IPS-20b (cell line): ENCODE measurements around the gene TACC3.

Source experiments
- H3K27ac ChIP-seq: one replicate; pipeline ENCODE4 v1.5.1; 2013; ENCODE audit warnings: low read length
- H3K27me3 ChIP-seq: 2 replicates; pipeline ENCODE4 v1.6.1; 2013; ENCODE audit warnings: mild to moderate bottlenecking, low read length, inconsistent platforms; ENCODE audit not compliant: insufficient read depth
- H3K36me3 ChIP-seq: 2 replicates; pipeline ENCODE4 v1.6.1; 2013; ENCODE audit warnings: low read depth, mild to moderate bottlenecking, inconsistent platforms, low read length, moderate library complexity; ENCODE audit not compliant: insufficient read depth
- H3K4me1 ChIP-seq: 2 replicates; pipeline ENCODE4 v1.6.1; 2013; ENCODE audit warnings: mild to moderate bottlenecking, control low read depth, inconsistent platforms, low read length, moderate library complexity; ENCODE audit not compliant: insufficient read depth
- H3K4me3 ChIP-seq: 2 replicates; pipeline ENCODE4 v1.5.1; 2013; ENCODE audit warnings: mild to moderate bottlenecking, low read length, inconsistent platforms
- H3K9ac ChIP-seq: 2 replicates; pipeline ENCODE4 v1.6.1; 2013; ENCODE audit warnings: low read depth, mild to moderate bottlenecking, inconsistent platforms, low read length, moderate library complexity
- H3K9me3 ChIP-seq: 2 replicates; pipeline ENCODE4 v1.6.1; 2013; ENCODE audit warnings: mild to moderate bottlenecking, low read depth, low read length, inconsistent platforms; ENCODE audit not compliant: insufficient read depth

The TACC3 gene

DNA sequence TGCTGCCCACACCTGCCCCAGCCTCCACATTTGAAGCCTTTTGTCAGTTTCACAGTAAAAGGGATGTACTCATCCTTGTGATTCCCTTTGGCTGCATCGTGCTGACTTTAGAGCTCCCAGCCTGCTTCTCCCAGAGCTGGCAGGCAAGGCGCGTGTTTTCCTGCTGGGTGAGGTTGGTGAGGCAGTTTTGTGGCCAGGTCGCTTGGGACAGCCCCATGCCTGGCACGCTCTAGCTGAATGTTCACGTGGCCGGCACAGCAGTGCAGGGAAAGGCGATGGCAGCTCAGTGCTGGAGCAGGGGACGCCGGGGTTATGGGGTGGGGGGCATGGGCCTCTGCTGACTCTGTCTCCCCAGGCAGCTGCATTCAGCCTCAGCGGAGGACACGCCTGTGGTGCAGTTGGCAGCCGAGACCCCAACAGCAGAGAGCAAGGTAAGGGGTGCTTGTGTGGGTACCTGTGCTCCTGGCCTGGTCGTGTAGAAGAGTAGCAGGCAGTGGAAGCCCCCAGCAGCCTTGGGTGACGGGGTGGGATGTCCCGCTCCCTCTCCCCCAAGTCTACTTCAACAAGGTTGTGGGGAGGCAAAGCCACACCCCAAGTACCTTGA lies 9.3 kb downstream of the TACC3 start:
- Histone ChIP-seq H3K27ac (no peak overlapping the region), H3K27me3 (no peaks in the 10 kb centered on the region), H3K9ac (no peak overlapping the region), H3K9me3 (no peaks in the 10 kb centered on the region), H3K4me3 (no peak overlapping the region), H3K36me3 (peaks cover 99% of the 10 kb centered on the region), H3K4me1 (no peaks in the 10 kb centered on the region)

DNA sequence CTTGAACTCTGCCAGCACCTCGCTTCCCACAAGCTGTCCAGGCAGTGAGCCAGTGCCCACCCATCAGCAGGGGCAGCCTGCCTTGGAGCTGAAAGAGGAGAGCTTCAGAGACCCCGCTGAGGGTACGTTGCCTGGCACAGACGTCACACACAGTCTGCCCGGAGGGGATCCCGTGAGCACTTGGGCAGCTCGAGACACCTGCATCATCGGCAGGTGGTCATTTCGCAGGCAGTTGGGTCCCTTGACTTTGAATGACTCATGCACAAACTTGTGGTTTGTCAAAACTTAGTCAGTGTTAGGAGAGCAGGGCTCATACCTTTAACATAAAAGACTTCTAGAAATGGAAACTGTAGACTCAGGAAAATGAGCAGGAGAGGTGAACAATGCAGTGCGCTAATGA lies 9.9 kb downstream of the TACC3 start:
- Histone ChIP-seq H3K4me1 (no peaks in the 10 kb centered on the region), H3K36me3 (peaks cover 99% of the 10 kb centered on the region), H3K4me3 (no peak overlapping the region), H3K9ac (no peak overlapping the region), H3K27me3 (no peaks in the 10 kb centered on the region), H3K9me3 (no peaks in the 10 kb centered on the region), H3K27ac (no peak overlapping the region)

- Histone ChIP-seq H3K4me3 (no peak overlapping the region), H3K27ac (no peak overlapping the region), H3K9ac (no peak overlapping the region), H3K4me1 (no peaks in the 10 kb centered on the region), H3K9me3 (peaks cover 10% of the 10 kb centered on the region), H3K36me3 (peaks cover 99% of the 10 kb centered on the region), H3K27me3 (no peaks in the 10 kb centered on the region)
Observed at GRCh38 chr4:1732911-1733310, 11.6 kb downstream of the TACC3 start.

DNA sequence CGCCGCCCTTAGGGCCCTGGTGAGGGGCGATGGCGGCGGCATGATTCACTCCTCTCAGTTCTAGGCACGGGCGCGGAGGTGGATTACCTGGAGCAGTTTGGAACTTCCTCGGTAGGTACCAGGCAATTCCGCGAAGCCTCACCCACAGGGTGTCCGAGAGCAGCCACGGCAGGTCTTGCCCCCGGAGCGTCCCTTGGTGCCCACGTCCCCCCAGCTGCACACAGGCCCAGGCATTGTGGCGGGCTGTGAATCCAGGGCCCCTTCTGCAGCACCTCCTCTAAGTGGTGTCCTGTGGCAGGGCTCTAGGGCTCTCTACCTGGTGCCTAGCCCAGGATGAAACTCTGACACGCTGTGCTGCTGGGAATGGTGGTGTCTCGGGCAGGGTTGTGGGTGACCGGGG lies 13.9 kb downstream of the TACC3 start:
- Histone ChIP-seq H3K36me3 (peaks cover 100% of the 10 kb centered on the region), H3K27ac (no peak overlapping the region), H3K27me3 (no peaks in the 10 kb centered on the region), H3K9me3 (peaks cover 19% of the 10 kb centered on the region), H3K9ac (no peak overlapping the region), H3K4me3 (no peak overlapping the region), H3K4me1 (no peaks in the 10 kb centered on the region)

DNA sequence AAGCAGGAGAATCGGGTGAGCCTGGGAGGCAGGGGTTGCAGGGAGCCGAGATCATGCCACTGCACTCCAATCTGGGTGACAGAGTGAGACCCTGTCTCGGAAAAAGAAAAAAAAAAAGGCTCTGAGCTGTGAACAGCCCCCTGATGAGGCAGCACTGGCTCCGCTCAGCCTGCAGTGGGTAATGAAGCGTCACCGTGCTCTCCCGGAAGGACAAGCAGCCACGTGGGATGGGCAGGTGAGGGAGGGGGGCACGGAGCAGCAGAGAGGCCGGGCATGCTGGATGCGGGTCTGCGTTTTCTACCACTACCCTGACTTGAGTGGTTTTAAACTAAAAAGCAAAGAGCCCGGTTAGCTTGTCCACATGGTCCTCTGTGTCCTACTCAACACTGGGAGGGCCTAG lies 15.5 kb downstream of the TACC3 start:
- Histone ChIP-seq H3K4me3 (no peak overlapping the region), H3K36me3 (peaks cover 100% of the 10 kb centered on the region), H3K9me3 (peaks cover 19% of the 10 kb centered on the region), H3K27me3 (no peaks in the 10 kb centered on the region), H3K27ac (no peak overlapping the region), H3K9ac (no peak overlapping the region), H3K4me1 (no peaks in the 10 kb centered on the region)

DNA sequence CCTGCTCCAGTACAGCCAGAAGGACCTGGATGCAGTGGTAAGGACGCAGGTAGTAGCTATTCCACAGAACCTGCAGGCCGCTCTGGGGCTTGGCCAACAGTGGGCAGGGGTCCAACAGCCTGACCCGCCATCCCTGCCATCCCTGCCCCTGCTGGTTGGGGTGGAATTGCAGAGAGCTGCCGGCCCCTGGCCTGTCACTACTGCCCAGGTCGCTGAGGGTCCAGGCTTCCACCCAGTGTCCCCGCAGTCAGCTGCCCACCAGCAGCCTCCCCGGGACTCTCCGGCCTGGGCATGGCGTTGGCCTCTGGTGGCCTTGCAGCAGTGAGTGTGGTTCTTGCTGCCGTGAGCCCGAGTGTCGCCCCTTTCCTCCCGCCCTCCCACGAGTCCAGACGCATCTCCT lies 16.3 kb downstream of the TACC3 start:
- H3K27ac ChIP-seq = no peak overlapping the region
- H3K36me3 ChIP-seq = peaks cover 100% of the 10 kb centered on the region
- H3K4me1 ChIP-seq = no peaks in the 10 kb centered on the region
- H3K4me3 ChIP-seq = no peak overlapping the region
- peaks cover 19% of the 10 kb centered on the region for H3K9me3 ChIP-seq
- H3K9ac ChIP-seq = no peak overlapping the region
- H3K27me3 ChIP-seq = no peaks in the 10 kb centered on the region

- Histone ChIP-seq H3K4me3 (no peak overlapping the region), H3K27ac (no peak overlapping the region), H3K4me1 (no peaks in the 10 kb centered on the region), H3K36me3 (peaks cover 97% of the 10 kb centered on the region), H3K9ac (no peak overlapping the region), H3K9me3 (peaks cover 19% of the 10 kb centered on the region), H3K27me3 (no peaks in the 10 kb centered on the region)
Observed at GRCh38 chr4:1738410-1738809, 17.1 kb downstream of the TACC3 start.

DNA sequence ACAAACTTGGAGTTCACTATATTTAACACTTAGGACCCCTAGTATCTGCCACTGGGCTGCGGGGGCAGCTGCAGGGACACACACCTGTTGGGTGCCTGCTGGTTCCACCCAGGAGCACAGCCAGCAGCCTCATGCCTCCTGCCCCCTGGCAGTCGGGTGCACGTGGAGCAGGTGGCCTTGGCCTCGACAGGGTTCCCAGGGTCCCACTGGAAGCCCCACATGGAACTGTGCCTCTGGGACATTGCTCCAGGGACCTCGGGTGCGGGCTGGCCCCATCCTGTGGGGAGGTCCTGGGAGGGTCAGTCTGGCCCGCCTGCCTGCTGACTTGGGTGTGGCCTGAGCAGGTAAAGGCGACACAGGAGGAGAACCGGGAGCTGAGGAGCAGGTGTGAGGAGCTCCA lies 18.0 kb downstream of the TACC3 start:
- Histone ChIP-seq H3K27me3 (no peaks in the 10 kb centered on the region), H3K4me1 (no peaks in the 10 kb centered on the region), H3K4me3 (no peak overlapping the region), H3K9ac (no peak overlapping the region), H3K27ac (no peak overlapping the region), H3K36me3 (peaks cover 97% of the 10 kb centered on the region), H3K9me3 (peaks cover 19% of the 10 kb centered on the region)

- H3K36me3 ChIP-seq = peaks cover 97% of the 10 kb centered on the region
Observed at GRCh38 chr4:1740021-1740545, 18.8 kb downstream of the TACC3 start.

DNA sequence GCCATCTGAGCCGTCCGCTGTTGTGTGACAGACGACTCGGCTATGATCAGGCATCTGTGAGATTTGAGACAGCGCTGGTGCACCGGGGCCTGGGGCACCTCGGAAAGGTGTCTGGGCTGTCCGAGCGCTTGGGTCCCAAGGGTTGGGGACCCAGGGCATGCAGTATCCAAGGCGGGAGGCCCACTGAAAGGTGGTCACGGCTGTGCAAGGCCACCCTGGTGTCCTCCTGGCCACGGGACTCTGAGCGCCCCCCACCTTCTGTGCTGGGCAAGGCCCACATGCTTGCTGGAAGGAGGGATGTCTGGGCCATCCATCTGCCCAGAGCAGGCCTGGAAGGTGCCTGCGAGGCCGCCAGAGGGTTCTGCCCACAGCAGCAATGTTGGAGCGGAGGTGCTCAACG lies 19.9 kb downstream of the TACC3 start:
- Histone ChIP-seq H3K9me3 (peaks cover 19% of the 10 kb centered on the region), H3K36me3 (peaks cover 87% of the 10 kb centered on the region), H3K9ac (no peak overlapping the region), H3K4me1 (no peaks in the 10 kb centered on the region), H3K4me3 (no peak overlapping the region), H3K27ac (no peak overlapping the region), H3K27me3 (no peaks in the 10 kb centered on the region)

More at GRCh38 chr4:1740021-1740545, 18.8 kb downstream of the TACC3 start:
- Histone ChIP-seq H3K9ac (no peak overlapping the region), H3K27ac (no peak overlapping the region), H3K4me1 (no peaks in the 10 kb centered on the region), H3K4me3 (no peak overlapping the region), H3K27me3 (no peaks in the 10 kb centered on the region), H3K9me3 (peaks cover 19% of the 10 kb centered on the region)

GRCh38 chr4:1743551-1743950 lies 22.2 kb downstream of the TACC3 start:
- no peak overlapping the region for H3K27ac ChIP-seq
- peaks cover 64% of the 10 kb centered on the region for H3K36me3 ChIP-seq
- H3K9me3 ChIP-seq = peaks cover 3% of the 10 kb centered on the region; the same call in 1 of the 2 replicates
- H3K27me3 ChIP-seq = peaks cover 6% of the 10 kb centered on the region
- no peaks in the 10 kb centered on the region for H3K4me1 ChIP-seq
- no peak overlapping the region for H3K4me3 ChIP-seq
- H3K9ac ChIP-seq = no peak overlapping the region

- H3K4me3 ChIP-seq = no peak overlapping the region
- H3K27me3 ChIP-seq = peaks cover 7% of the 10 kb centered on the region
- H3K36me3 ChIP-seq = peaks cover 60% of the 10 kb centered on the region
- no peaks in the 10 kb centered on the region for H3K9me3 ChIP-seq
- no peaks in the 10 kb centered on the region for H3K4me1 ChIP-seq
- no peak overlapping the region for H3K27ac ChIP-seq
- H3K9ac ChIP-seq = no peak overlapping the region
Observed at GRCh38 chr4:1743975-1744374, 22.7 kb downstream of the TACC3 start.
